ENCODE data around the gene PSRC1. TPM values are rescaled to one million over a fixed set of nuclear protein-coding genes. Genes with fewer than 3 reads are reported as not detected.
"Not testable (repeated sequence)": the region's sequence is repeated elsewhere in the genome, so short reads cannot be mapped to it uniquely, and the experiment has no call there.

Gene PSRC1
- 1 to 10 TPM; 7.3 to 7.5 TPM for total RNA-seq

DNA sequence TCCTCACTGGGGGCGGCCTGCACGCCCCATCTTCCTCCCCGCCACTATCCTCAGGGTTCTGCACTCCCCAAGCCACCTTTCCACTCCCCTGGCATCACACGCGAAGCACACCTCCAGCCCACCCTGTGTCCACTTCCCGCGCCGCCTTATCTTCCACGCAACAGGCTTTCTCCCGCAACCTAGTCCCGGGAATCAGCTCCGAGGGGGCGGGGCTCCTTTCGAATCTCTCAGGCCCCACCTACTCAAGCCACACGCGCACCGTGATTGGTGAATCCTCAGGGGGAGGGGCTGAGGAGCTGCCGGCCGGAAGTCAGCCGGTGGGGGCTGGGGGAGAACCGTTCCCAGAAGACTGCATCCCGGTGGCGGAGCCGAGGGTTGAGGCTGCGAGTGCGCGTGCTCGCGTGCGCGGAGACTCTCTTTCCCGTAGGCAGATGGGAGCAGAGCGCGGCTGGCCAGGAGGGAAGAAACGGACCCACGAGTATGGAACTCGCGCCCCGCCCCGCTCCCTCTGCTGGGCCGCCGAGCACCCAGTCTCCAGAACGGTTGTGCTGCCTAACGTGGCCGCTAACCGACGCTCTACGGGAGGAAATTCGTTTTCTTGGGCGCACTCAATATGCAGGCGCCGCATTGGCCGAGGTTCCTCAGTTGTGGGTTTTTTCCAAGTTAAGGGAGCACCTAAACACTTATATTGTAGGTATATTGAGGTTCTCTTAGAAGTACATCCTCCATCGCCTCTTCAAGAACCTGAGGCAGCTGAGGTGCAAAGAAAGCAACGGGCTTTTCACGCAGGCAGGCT, at the start of gene PSRC1:
Gene PSRC1 (minus strand): TSS at position 194 of the 796 bp plus-strand sequence.
- ChIA-PET POLR2A (no interaction called here), CTCF (interaction anchor here (1.0 to 3.0 kb wide), 5 partner anchors 59 to 249 kb away, joined by 3 to 12 read pairs (median 4); partner anchors contain the start of gene SORT1)

DNA sequence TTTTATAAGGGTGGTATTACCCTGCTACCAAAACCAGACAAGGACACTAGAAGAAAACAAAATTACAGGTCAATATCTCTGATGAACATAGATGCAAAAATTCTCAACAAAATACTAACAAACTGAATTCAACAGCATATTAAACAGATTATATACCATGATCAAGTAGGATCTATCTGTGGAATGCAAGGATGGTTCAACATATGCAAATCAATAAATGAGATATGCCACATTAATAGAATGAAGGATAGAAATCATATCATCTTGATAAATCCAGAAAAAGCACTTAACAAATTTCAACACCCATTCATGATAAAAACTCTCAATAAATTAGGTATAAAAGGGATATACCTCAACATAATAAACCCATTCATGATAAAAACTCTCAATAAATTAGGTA, 48.2 kb upstream of the PSRC1 start:
- CTCF ChIA-PET = no interaction called here
- POLR2A ChIA-PET = no interaction called here

DNA sequence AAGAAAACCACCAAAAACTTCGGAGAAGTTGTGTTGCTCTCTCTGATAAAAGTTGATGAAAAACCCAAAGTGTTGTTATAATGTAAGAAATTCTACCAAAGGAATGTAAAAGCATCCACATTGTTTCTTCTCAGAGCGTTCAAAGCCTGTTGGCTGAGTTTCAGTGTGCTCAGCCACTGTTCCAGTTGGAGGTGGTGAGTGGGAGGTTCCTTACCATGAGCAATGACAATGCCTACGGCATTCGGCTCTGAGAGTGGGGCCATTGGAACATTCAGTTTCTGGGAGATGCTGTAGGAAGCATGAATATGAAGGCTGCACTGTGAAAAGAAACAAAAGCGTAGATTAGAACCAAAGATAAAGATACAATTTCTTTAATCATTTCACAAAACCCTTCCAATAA, 44.3 kb upstream of the PSRC1 start:
- ChIA-PET CTCF (no interaction called here), POLR2A (no interaction called here)

DNA sequence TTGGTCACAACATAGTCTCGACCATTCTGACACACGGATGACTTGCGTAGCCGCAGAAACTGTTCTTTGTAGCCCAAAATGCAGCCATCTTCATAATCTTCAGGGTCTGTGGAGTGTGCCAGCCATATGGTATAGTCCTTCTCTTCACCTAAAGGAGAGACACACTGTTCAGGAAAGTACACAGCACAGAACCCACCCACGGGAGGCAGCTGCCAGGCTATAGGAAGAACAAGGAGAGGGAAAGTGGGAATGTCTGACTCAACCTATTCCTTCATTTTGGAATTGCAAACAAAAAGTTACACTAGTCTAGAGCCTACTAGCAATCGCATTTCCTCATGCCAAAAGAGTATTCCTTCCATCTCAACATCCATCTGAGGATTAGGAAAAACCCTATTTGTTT, 40.0 kb upstream of the PSRC1 start:
- ChIA-PET CTCF (no interaction called here), POLR2A (no interaction called here)

DNA sequence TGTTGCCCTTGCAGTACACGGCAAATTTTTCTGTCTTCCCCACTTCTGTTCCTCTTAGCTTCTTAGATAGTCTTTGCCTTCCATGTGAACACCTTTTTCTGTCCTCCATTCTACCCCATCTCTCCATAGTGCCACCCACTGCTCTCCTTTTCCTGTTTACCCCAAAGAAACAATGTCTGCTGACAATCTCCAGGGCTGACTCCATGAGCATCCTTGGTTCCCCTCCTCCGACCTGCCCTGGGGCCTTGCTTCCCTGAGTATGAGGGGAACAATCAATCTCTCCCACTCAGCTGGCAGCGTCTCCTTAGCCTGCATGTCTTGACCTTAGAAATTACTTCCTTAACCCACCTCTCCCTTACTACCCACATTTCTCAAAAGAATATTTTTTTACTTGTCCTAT, 36.2 kb upstream of the PSRC1 start:
- ChIA-PET CTCF (no interaction called here), POLR2A (no interaction called here)

DNA sequence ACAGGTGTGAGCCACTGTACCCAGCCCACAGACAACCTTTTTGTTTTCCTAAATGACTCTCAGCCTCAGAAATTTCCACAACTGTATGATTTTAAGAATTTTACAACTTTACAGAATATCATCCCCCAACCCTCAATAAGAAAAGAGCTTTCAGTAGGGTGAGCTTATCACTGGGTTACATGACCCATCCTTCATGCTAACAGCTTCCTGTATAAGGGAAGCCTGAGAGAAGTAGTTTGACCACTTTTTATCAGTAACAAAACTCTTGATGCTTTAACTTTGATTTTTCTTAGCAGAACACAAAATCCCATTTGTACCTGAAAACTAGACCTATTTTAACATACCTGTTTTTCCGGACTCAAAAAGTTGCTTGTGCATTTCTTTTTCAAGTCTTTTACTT, 33.6 kb upstream of the PSRC1 start:
- ChIA-PET CTCF (interaction anchor here (1.3 kb wide), 1 partner anchor 216 kb away, joined by 3 read pairs; no protein-coding TSS in a partner anchor), POLR2A (no interaction called here)

DNA sequence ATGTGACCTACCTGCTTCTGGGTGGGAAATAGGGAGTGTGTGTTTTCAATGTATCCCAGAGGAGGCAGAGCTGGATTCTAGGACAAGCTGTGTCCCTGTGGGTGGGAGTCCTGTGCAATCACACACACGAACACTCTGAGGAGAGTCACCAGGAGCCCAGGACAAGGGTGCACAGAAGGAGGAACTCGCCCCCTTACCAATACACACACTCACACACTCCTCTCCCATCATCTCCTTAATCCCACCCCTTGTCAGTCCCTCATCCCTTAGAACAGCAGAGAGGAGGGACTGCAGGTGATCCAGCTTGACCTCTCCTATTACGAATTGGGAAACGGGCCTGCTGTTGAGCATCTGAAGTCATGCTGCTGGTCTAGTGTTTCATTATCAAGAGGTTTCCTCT, 32.3 kb upstream of the PSRC1 start:
- POLR2A ChIA-PET = no interaction called here
- CTCF ChIA-PET = no interaction called here

DNA sequence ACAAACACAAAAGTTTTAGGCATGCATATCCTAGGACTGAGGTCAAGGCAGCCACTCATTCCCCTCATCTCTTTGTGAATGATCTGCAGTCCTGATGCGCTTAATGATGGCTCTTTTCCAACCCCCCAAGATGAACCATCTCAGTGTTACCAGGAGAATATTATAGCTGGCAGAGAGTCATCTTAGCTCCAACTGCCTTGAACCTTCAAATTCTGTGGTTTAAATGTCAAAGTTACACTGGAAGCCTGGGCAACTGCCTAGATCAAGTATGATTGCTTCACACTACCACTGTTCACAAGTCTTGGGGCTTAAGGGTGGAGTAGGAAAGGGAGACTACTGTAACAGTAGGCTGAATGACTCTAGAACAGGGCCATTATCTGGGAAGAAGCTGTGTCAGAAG, 31.9 kb upstream of the PSRC1 start:
- POLR2A ChIA-PET = no interaction called here
- CTCF ChIA-PET = no interaction called here

DNA sequence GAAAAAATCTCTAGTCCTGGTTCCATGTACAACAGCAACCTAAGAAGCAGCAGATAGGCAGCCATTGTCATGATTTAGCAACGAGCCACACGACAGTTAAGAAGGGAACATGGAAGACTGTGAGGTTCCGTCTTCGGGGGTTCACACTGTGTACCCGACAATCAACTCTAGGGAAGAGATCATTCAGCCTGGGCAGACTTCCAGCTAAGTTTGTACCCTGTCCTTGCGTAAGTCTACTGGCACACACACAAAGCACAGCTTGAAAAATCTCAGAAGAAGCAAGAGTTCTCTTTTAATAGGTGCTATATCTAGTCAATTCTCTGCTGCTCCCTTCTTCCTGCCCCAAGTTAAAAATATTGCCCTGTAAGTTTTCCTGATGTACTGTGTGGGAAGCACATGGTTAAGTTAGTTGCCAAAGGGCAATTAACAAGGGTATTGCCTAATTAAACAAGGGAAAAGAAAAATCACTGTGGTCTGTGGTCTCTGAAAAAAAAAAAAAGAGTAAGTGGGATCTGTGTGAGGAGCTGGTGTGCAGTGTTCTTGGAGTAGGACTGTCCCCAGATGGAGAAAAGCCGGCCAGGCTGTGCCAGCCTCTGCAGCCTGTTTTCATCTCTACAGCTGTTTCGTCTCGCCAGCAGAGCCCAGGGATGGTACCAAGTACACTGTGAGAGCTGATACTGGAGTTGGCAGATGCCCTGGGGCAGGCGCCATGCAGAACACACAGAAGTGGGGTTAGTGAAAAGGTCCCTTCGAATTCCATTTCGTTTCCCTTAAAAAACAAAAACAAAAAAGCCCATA, 30.2 kb upstream of the PSRC1 start:
- ChIA-PET CTCF (no interaction called here), POLR2A (interaction anchor here (0.7 kb wide), 1 partner anchor 1093 kb away, joined by 3 read pairs; no protein-coding TSS in a partner anchor)

DNA sequence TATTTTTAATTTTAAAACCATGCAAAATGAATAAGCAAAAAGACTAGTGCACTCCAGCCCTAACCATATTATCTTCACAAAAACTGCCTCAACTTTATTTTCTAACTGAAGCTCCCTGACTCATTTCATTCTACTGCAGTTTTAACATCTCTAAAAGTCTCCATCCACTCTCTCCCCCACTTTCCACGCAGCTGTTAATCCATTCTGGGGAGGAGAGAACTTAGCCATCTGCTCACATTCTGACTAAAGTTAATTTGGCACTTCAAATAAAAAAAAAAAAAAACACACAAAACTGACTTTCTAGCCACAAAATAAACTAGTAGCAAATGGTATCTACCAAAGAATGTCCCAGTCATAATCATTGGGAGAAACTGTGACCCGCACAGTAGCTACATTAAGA, 29.3 kb upstream of the PSRC1 start:
- CTCF ChIA-PET = no interaction called here

DNA sequence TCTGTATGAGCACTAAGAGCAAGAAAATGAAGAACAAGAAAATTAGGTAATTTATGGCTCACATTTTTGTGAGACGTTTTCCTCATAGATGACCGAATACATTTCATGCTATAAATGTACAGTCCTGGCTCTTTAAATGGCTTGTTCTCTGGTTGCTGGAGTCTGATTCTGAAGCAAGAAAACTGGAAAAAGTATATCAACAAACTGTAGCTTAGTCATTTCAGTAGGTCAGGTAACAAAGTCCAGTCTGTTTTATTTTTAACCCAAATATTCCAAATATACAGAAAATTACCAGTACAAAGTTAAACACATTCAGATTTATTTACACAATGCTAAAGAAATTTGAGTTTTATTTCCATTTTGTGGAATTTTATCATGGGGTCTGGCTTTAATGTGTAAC, 26.4 kb upstream of the PSRC1 start:
- POLR2A ChIA-PET = no interaction called here
- CTCF ChIA-PET = no interaction called here

More for the DNA sequence above, 29.3 kb upstream of the PSRC1 start:
- POLR2A ChIA-PET = no interaction called here

DNA sequence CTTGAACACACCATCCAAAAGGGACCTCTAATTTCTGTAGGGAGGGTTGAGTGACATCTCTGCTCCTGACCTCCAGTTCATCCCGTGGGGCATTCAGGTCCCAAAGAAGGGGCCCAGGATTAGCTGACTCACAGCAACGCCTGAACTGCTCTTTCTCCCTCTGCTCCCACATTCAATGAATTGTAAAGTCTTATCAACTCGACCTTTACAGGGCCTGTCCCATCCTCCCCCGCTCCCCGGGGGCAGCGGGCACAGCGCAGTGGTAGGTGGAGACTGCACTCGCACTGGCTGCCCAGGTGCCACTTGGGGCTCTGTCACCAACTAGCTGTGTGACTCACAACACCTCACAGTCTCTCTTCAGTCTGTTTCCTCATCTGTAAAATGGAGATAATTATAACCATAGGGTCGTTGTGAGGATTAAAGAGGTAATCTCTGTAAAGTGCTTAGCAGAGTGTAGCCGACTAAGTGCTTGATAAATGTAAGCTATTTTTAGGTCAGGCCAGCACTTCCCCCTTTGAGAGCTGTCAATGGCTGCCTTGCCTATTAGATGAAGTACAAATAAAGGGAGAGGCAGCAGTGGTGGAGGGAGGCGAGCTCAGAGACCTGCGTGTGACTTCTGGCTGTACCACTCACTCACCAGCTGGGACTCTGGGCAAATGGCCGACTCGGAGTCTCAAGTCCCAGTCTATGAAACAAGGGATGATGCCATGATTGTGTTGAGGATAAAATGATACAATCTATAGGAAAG, 24.5 kb upstream of the PSRC1 start:
- POLR2A ChIA-PET = no interaction called here

DNA sequence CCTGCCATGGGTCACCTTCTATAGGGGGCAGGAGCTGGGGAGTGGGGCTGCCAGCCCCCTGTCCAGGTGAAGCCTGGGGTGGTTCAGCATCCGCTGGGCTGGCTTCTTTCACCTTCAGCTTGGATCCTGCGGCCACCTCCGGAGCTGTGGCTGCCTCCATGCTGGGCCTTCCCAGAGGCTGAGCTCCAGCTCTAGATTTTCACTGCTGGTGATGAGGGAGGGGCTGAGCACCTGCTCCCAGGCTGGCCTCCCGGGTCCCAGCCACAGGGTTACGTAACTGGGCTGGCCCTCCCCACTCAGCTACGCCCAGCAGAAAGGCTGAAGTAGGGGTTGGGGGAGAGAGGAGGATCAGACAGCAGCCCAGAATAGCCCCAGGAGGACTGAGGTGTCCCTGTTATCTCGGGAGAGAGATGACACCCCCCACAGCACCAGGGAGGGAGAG, 23.9 kb upstream of the PSRC1 start, which contains the start of gene MYBPHL:
Gene MYBPHL (minus strand): TSS at position 180 of the 442 bp plus-strand sequence. CDS start 20 bp downstream, at position 160.
- ChIA-PET CTCF (no interaction called here), POLR2A (no interaction called here)

More for the DNA sequence above, 24.5 kb upstream of the PSRC1 start:
- CTCF ChIA-PET = no interaction called here

DNA sequence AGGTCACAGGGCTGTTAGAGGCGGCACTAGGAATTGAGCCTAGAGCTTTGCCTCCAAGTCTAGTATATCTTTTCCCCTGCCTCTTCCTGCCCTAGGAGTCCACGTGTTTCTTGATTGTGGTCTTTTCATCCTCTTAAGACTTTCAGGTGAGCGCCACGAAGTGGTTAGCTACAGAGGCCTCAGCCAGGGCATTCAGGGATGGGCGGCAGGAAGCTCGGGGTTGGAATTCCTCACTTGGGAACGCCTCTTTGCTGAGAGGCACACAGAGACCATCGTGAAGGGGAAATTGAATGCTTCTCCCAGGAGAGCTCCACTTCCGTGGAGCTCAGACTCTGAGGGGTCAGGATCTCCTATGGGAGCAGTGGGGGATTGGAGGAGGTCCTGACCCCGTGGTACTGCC, 23.0 kb upstream of the PSRC1 start:
- POLR2A ChIA-PET, CTCF ChIA-PET: not testable (repeated sequence)

DNA sequence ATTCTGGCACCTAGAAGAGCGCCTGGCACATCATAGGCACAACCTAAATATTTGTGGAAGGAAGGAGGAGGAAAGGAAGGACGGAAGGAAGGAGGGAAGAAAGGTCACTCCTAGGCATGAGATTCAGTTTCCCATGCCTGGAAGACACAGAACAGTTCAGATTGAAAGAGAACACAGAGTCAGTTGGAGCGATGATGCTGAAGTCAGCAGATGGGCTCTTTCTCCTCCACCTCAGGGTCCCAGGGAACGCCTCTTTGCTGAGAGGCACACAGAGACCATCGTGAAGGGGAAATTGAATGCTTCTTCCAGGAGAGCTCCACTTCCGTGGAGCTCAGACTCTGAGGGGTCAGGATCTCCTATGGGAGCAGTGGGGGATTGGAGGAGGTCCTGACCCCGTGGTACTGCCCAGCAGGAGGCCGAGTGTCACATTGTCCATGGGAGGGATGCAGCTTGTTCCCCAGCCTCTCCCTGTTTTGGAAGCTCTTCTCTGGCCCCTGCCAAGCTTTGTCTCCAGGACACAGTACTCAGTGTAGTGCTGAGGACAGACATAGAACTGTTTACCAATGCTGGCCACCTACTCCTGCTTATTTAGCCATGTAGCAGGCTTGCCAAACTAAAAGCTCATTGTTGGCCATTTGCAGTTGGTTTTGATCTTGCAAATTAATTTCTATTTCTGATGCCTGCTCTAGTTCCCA, 21.4 kb upstream of the PSRC1 start:
- CTCF ChIA-PET = no interaction called here

DNA sequence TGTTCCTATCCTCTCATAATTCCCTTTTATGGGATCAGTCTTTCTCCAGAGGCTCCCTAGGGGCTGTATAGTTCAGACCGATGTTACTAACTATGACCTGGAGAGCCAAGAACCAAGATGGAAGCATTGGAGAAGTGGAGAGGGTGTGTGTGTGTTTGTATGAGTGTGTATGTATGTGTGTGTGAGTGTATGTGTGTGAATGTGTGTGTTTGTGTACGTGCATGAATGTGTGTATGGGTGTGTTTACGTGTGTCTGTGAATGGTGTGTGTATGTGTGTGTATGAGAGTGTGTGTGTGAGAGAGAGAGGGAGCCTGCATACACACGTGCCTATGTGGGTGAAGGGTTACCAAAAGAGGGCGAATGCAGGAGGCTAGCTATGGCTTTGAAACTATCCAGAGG, 18.9 kb upstream of the PSRC1 start:
- ChIA-PET POLR2A (no interaction called here), CTCF (no interaction called here)

More for the DNA sequence above, 21.4 kb upstream of the PSRC1 start:
- POLR2A ChIA-PET = no interaction called here

DNA sequence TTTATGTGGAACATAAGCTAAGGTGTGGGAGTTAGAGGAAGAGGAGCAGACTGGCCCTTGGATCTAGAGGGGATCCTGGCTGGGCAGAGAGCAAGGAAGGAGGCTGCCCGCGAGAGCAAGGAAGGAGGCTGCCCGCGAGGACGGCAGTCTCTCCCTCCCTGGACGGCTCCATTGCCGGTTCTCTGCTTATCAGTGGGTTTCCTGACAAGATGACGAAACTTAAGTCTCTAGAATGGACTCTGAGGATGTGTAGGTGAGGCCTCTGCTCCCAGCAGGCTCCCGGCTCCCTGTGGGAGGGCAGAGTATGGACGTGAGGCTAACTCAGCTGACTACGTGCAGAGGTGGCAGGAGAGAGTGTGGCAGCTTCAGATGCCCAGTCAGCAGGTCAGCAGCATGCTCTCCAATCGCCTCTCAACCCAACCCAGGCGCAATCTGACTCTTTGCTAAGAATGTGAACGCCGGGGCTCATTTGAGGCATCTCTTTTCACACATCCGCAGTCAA, 17.8 kb upstream of the PSRC1 start:
- POLR2A ChIA-PET = no interaction called here
- CTCF ChIA-PET = no interaction called here

DNA sequence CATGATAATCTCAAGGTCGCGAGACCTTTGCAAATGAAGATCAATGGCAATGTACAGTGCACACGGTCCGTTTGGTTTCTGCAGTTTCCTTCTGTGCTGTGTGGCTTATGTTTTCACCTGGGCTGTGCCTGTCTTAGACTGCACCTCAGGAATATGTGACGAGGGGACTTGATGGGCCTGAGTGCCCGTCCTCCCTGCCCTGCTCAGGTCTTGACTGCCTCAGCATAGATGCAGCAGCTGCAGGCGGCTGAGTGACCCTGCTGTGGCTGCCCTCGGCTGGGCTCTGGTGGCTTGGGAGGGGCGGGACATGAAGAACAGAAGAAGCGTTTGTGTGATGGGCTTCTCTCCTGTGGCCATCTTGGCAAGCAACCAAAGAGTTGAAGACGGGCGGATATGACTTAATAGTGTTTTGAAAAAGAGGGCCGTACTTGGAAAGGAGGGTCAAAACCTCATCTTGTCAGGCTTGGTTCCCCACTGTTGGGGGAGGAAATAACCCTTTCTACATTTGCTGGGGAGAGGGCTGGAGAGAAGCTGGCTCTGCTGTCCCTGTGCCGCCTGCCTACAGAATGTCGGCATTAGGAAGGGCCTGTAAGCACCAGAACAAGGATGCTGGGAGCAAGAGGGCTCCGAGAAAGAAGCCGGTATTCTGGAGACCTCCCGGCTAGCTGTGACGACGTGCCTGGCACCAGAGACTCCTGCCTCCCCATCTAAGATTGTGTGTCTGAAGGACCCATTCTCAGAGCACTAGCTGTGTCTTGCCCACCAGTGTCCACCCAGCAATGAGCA, 16.8 kb upstream of the PSRC1 start:
- ChIA-PET POLR2A (no interaction called here), CTCF (no interaction called here)
